GM10266 (cell line): ENCODE measurements around the gene CAMP.
"Not testable (repeated sequence)": the region's sequence is repeated elsewhere in the genome, so short reads cannot be mapped to it uniquely, and the experiment has no call there.

Source experiments
- DNase-seq: peaks from one replicate; pipeline ENCODE4 v3.0.0; 2012; ENCODE audit errors: extremely low spot score
- CTCF ChIP-seq: IDR thresholded peaks from 2 replicates; pipeline ENCODE4 v1.5.1; 2012; ENCODE audit warnings: mild to moderate bottlenecking, low read depth; ENCODE audit not compliant: control insufficient read depth, insufficient read depth; ENCODE audit errors: missing control alignments

The CAMP gene

DNA sequence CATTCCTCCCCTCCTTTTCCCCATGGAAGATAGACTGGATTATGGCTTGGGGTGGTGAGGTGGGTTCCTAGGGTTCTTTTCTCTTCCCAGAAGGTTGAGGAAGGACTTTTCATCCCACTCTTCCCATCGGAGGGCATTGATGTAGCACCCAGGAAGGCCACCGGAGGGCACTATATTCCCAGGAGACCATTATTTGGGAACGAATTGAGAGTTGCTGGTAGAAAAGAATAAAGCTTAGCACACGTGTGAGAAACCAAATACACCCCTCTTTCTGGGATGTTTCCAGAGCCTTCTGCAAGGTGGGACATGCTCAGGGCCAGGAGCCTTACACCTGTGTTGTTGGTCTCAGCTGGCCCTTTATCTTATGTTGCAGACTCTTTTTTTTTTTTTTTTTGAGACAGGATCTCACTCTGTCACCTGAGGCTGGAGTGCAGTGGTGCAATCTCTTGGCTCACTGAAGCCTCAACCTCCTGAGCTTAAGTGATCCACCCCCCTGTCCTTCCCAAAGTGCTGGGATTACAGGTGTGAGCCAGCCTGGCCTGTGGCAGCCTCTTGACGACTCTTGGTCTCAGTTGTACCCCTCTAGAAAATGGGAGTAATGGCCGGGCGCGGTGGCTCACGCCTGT lies 28.7 kb upstream of the CAMP start:
- peak; percentile 56 for DNase-seq
- TF ChIP-seq CTCF: peak; percentile 78

GRCh38 chr3:48196611-48197010 lies 26.7 kb upstream of the CAMP start:
- no peak for TF ChIP-seq CTCF
- no peak for DNase-seq

- no peak for DNase-seq
- no peak for TF ChIP-seq CTCF
Measured at GRCh38 chr3:48199117-48199516, 24.2 kb upstream of the CAMP start.

DNA sequence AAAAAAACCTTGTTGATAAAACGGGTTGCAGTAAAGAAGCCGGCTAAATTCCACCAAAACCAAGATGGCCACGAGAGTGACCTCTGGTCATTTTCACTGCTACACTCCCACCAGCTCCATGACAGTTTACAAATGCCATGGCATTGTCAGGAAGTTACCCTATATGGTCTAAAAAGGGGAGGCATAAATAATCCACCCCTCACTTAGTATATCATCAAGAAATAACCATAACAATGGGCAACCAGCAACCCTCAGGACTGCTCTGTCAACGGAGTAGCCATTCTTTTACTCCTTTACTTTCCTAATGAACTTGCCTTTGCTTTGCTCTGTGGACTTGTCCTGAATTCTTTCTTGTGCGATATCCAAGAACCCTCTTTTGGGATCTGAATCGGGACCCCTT lies 20.7 kb upstream of the CAMP start:
- no peak for TF ChIP-seq CTCF
- no peak for DNase-seq

- TF ChIP-seq CTCF: no peak
- DNase-seq: no peak
Measured at GRCh38 chr3:48208076-48208475, 15.2 kb upstream of the CAMP start.

- TF ChIP-seq CTCF: no peak
- no peak for DNase-seq
Measured at GRCh38 chr3:48209445-48209844, 13.8 kb upstream of the CAMP start.

- DNase-seq: not testable (repeated sequence)
Measured at GRCh38 chr3:48210534-48210933, 12.8 kb upstream of the CAMP start.

DNA sequence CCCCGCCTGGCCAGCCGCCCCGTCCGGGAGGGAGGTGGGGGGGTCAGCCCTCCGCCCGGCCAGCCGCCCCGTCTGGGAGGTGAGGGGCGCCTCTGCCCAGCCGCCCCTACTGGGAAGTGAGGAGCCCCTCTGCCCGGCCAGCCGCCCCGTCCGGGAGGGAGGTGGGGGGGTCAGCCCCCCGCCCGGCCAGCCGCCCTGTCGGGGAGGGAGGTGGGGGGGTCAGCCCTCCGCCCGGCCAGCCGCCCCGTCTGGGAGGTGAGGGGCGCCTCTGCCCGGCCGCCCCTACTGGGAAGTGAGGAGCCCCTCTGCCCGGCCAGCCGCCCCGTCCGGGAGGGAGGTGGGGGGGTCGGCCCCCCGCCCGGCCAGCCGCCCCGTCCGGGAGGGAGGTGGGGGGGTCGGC lies 11.5 kb upstream of the CAMP start:
- DNase-seq: not testable (repeated sequence)
